ENCODE measurements around the gene GAPDHS. TPM values are rescaled to one million over a fixed set of nuclear protein-coding genes. Genes with fewer than 3 reads are reported as not detected.

Gene GAPDHS
- total RNA-seq, 1 experiment from 2014 or later, result not detected

GRCh38 chr19:35542209-35542608 lies 9.0 kb downstream of the GAPDHS start:
- no peaks in the 10 kb centered on the region for H3K9me3 Mint-ChIP-seq
- WGBS (ENCODE audit: extremely low coverage, insufficient read length, low lambda C conversion rate), result no CpG with 5 or more reads among the region's 11 CpGs

More at GRCh38 chr19:35542209-35542608, 9.0 kb downstream of the GAPDHS start:
- no peak overlapping the region for H4K91ac ChIP-seq (ENCODE audit: insufficient read length, low read depth, low read length)
- no peak overlapping the region for H3K23ac ChIP-seq (ENCODE audit: insufficient read length, low read depth, low read length)
- no peak overlapping the region for H3K18ac ChIP-seq (ENCODE audit: insufficient read length, low read depth, low read length)
- peaks cover 13% of the 10 kb centered on the region for H3K23me2 ChIP-seq (ENCODE audit: insufficient read length, low read depth, low read length, poor library complexity, severe bottlenecking)
- H2BK20ac ChIP-seq (ENCODE audit: low read depth, low read length, poor library complexity, severe bottlenecking), result no peak overlapping the region
- no peaks in the 10 kb centered on the region for H3K27me3 ChIP-seq (ENCODE audit: insufficient read depth, low read length)
- H3K56ac ChIP-seq (ENCODE audit: insufficient read length, low read depth, low read length), result no peak overlapping the region
- H4K20me1 ChIP-seq (ENCODE audit: control insufficient read depth, insufficient read depth, insufficient read length), result no peaks in the 10 kb centered on the region
- no peaks in the 10 kb centered on the region for H3K9me3 ChIP-seq (ENCODE audit: control insufficient read depth, low read depth, low read length)
- no peak for DNase-seq
- Mint-ChIP-seq H3K4me1 (peaks cover 31 to 34% of the 10 kb centered on the region in 2 experiments), H3K36me3 (ENCODE audit: insufficient read depth in 1 of 3, low read depth in 3 of 3) (peaks cover 21 to 49% (median 42%) of the 10 kb centered on the region in 3 experiments; a peak in 6 of 7 replicates), H3K27me3 (ENCODE audit: low read depth) (no peaks in the 10 kb centered on the region), H3K27ac (no peak overlapping the region), H3K4me3 (no peak overlapping the region; a peak in 1 of 5 replicates)
- H4K8ac ChIP-seq (replicated peaks; ENCODE audit: insufficient read length, low read depth, low read length), result no peak overlapping the region
- H2AFZ ChIP-seq (ENCODE audit: low read length), result no peak overlapping the region
- H3K4me1 ChIP-seq (ENCODE audit: insufficient read depth, low read length), result peaks cover 8% of the 10 kb centered on the region; the same call in 1 of the 2 replicates
- H3K79me1 ChIP-seq (ENCODE audit: insufficient read depth, low read depth, low read length, poor library complexity, severe bottlenecking), result no peaks in the 10 kb centered on the region
- no peak overlapping the region for H2BK12ac ChIP-seq (ENCODE audit: insufficient read length, low read depth, low read length)
- H2AK5ac ChIP-seq (ENCODE audit: insufficient read length, low read length), result no peak overlapping the region
- no peak overlapping the region for H2BK5ac ChIP-seq (ENCODE audit: insufficient read length, low read length)
- H3T11ph ChIP-seq (ENCODE audit: low read length), result no peak overlapping the region
- H4K5ac ChIP-seq (ENCODE audit: insufficient read length, low read depth, low read length), result no peak overlapping the region
- H3K79me2 ChIP-seq (ENCODE audit: insufficient read depth, low read length), result peaks cover 5% of the 10 kb centered on the region; the same call in 1 of the 2 replicates
- H3K27ac ChIP-seq (ENCODE audit: insufficient read length, low read depth, low read length), result no peak overlapping the region
- no peak overlapping the region for H2BK120ac ChIP-seq (ENCODE audit: low read depth, low read length, poor library complexity, severe bottlenecking)
- H3K4me2 ChIP-seq (ENCODE audit: insufficient read depth, insufficient read length, low read length), result no peak overlapping the region
- no peak overlapping the region for H2BK15ac ChIP-seq (ENCODE audit: low read depth, low read length)
- TF ChIP-seq CTCF (conservative IDR thresholded peaks at IDR 0.05), result no peak
- no peak overlapping the region for H3K4ac ChIP-seq (ENCODE audit: low read depth, low read length)
- H3K9ac ChIP-seq (ENCODE audit: extremely low read depth, insufficient read length, low read length), result no peak overlapping the region
- no peak overlapping the region for H3K14ac ChIP-seq (ENCODE audit: insufficient read depth, low read length)

Data from H9 (cell line).